Breast epithelium (tissue), 3 donors: ENCODE data around the gene GOLGA7B.

Experiments used
- CTCF ChIP-seq, 3 donors: fragments of 450-650 bp; IDR thresholded peaks; one replicate each; pipeline ENCODE4 v1.5.1; 2016 to 2017; ENCODE audit warnings: antibody characterized with exemption in 3 of 3, mild to moderate bottlenecking in 3 of 3, moderate library complexity in 3 of 3
- POLR2A ChIP-seq: fragments of 450-650 bp; IDR thresholded peaks from one replicate; pipeline ENCODE4 v1.6.1; 2016; ENCODE audit warnings: antibody characterized with exemption, mild to moderate bottlenecking, moderate library complexity

DNA sequence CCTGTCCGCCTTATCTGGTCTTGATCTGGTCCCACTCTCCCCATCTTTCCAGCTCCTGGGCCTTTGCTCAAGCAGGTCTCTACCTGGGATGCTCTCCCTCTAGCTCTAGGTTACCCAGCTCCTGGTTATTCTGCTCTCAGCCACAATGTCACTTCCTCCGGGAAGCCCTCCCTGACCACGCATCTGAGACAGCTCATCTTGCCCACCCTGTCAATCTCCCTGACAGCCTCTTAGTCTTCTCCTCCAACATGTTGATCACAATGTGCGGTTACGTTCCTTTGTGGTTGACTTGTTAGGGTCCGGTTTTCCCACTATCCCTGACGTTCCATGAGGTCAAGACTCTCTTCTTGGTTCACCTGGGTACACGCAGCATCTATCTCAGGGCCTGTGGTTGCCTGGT is 55.6 kb downstream of the GOLGA7B start:
- TF ChIP-seq CTCF (IDR thresholded peaks at IDR 0.05) (no peak), POLR2A (no peak)
